Measurements from ENCODE around the gene SLC39A6.
"Not testable (repeated sequence)": the region's sequence is repeated elsewhere in the genome, so short reads cannot be mapped to it uniquely, and the experiment has no call there.

The SLC39A6 gene

GRCh38 chr18:36107477-36107876 is 21.7 kb downstream of the SLC39A6 start:
- Histone ChIP-seq H3K27ac (ENCODE audit: low read depth, low read length) (no peak overlapping the region), H3K4me1 (ENCODE audit: control insufficient read depth in 5 of 5, insufficient read depth in 5 of 5, low read length in 5 of 5) (peaks cover 0 to 2% (median 0%) of the 10 kb centered on the region in 5 donors), H3K27me3 (ENCODE audit: control insufficient read depth in 5 of 5, insufficient read depth in 4 of 5, low read length in 5 of 5) (no peaks in the 10 kb centered on the region)

DNA sequence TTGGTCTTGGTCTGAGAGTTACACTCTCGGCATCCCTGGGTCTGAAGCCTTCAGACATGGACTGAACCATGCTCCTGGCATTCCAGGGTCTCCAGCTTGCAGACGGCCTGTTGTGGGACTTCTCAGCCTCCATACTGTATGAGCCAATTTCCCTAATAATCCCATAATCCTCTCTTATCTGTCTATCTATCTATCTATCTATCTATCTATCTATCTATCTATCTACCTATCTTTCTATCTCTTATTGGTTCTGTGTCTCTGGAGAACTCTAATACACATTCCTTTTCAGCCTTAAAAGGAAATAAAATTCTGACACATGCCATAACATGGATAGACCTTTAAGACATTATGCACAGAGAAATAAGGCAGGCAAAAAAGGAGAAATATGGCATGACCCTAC is 24.4 kb downstream of the SLC39A6 start:
- H3K4me3 ChIP-seq (ENCODE audit: low read depth in 1 of 5, low read length in 5 of 5): no peak overlapping the region
- peaks cover 0 to 9% (median 8%) of the 10 kb centered on the region in 5 donors for H3K9me3 ChIP-seq (ENCODE audit: control insufficient read depth in 5 of 5, low read length in 5 of 5)
- H3K9ac ChIP-seq (ENCODE audit: low read length in 5 of 5): no peak overlapping the region
- H3K4me1 ChIP-seq (ENCODE audit: control insufficient read depth in 5 of 5, insufficient read depth in 5 of 5, low read length in 5 of 5): no peaks in the 10 kb centered on the region
- H3K36me3 ChIP-seq (ENCODE audit: control insufficient read depth in 5 of 5, insufficient read depth in 5 of 5, low read length in 5 of 5): peaks cover 0 to 13% (median 5%) of the 10 kb centered on the region in 5 donors
- peaks cover 0 to 2% (median 0%) of the 10 kb centered on the region in 5 donors for H3K27me3 ChIP-seq (ENCODE audit: control insufficient read depth in 5 of 5, insufficient read depth in 4 of 5, low read length in 5 of 5)
- H3K27ac ChIP-seq (ENCODE audit: low read depth, low read length): no peak overlapping the region

More at GRCh38 chr18:36107477-36107876, 21.7 kb downstream of the SLC39A6 start:
- peaks cover 0 to under 1% (median 0%) of the 10 kb centered on the region in 5 donors for H3K9me3 ChIP-seq (ENCODE audit: control insufficient read depth in 5 of 5, low read length in 5 of 5)
- peaks cover 19 to 35% (median 21%) of the 10 kb centered on the region in 5 donors for H3K36me3 ChIP-seq (ENCODE audit: control insufficient read depth in 5 of 5, insufficient read depth in 5 of 5, low read length in 5 of 5)
- no peak overlapping the region for H3K9ac ChIP-seq (ENCODE audit: low read length in 5 of 5)
- no peak overlapping the region for H3K4me3 ChIP-seq (ENCODE audit: low read depth in 1 of 5, low read length in 5 of 5)

GRCh38 chr18:36101943-36102342 is 27.2 kb downstream of the SLC39A6 start:
- H3K4me3 ChIP-seq (ENCODE audit: low read depth in 1 of 5, low read length in 5 of 5): no peak overlapping the region
- H3K36me3 ChIP-seq (ENCODE audit: control insufficient read depth in 5 of 5, insufficient read depth in 5 of 5, low read length in 5 of 5): no peaks in the 10 kb centered on the region
- H3K9me3 ChIP-seq (ENCODE audit: control insufficient read depth in 5 of 5, low read length in 5 of 5): peaks cover 0 to 9% (median 8%) of the 10 kb centered on the region in 5 donors
- H3K4me1 ChIP-seq (ENCODE audit: control insufficient read depth in 5 of 5, insufficient read depth in 5 of 5, low read length in 5 of 5): no peaks in the 10 kb centered on the region
- no peak overlapping the region for H3K9ac ChIP-seq (ENCODE audit: low read length in 5 of 5)
- peaks cover 0 to 2% (median 0%) of the 10 kb centered on the region in 5 donors for H3K27me3 ChIP-seq (ENCODE audit: control insufficient read depth in 5 of 5, insufficient read depth in 4 of 5, low read length in 5 of 5)
- no peak overlapping the region for H3K27ac ChIP-seq (ENCODE audit: low read depth, low read length)

DNA sequence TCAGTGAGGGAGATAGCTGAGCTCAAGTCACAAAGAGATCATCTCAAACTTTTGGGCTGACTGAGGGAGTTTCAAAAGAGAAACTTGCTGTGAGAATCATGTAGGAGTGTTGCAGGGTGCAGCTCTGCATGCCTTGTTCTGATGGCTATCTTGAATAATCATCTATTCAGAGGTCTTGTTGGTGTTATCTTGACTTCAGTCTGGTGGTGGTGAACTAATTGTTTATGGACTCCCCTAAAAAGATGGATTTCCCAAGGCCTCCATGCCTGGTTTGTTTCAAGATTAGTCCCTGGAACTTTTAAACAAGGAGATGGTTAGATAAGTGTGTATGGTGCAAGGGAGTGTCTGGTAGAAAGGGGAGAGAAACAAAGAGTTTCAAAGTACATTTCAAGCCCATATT is 29.8 kb downstream of the SLC39A6 start:
- no peak overlapping the region for H3K4me3 ChIP-seq (ENCODE audit: low read depth in 1 of 5, low read length in 5 of 5)
- no peaks in the 10 kb centered on the region for H3K4me1 ChIP-seq (ENCODE audit: control insufficient read depth in 5 of 5, insufficient read depth in 5 of 5, low read length in 5 of 5)
- no peaks in the 10 kb centered on the region for H3K36me3 ChIP-seq (ENCODE audit: control insufficient read depth in 5 of 5, insufficient read depth in 5 of 5, low read length in 5 of 5)
- no peak overlapping the region for H3K27ac ChIP-seq (ENCODE audit: low read depth, low read length)
- H3K9me3 ChIP-seq (ENCODE audit: control insufficient read depth in 5 of 5, low read length in 5 of 5): peaks cover 0 to 9% (median 8%) of the 10 kb centered on the region in 5 donors
- H3K27me3 ChIP-seq (ENCODE audit: control insufficient read depth in 5 of 5, insufficient read depth in 4 of 5, low read length in 5 of 5): peaks cover 0 to 2% (median 0%) of the 10 kb centered on the region in 5 donors
- H3K9ac ChIP-seq (ENCODE audit: low read length in 5 of 5): no peak overlapping the region

GRCh38 chr18:36096955-36097354 is 32.2 kb downstream of the SLC39A6 start:
- Histone ChIP-seq H3K4me1 (ENCODE audit: control insufficient read depth in 5 of 5, insufficient read depth in 5 of 5, low read length in 5 of 5) (no peaks in the 10 kb centered on the region), H3K36me3 (ENCODE audit: control insufficient read depth in 5 of 5, insufficient read depth in 5 of 5, low read length in 5 of 5) (no peaks in the 10 kb centered on the region), H3K9ac (ENCODE audit: low read length in 5 of 5) (no peak overlapping the region), H3K4me3 (ENCODE audit: low read depth in 1 of 5, low read length in 5 of 5) (no peak overlapping the region), H3K9me3 (ENCODE audit: control insufficient read depth in 5 of 5, low read length in 5 of 5) (peaks cover 0 to 6% (median 3%) of the 10 kb centered on the region in 5 donors), H3K27ac (ENCODE audit: low read depth, low read length) (no peak overlapping the region), H3K27me3 (ENCODE audit: control insufficient read depth in 5 of 5, insufficient read depth in 4 of 5, low read length in 5 of 5) (peaks cover 0 to 1% (median 0%) of the 10 kb centered on the region in 5 donors)

DNA sequence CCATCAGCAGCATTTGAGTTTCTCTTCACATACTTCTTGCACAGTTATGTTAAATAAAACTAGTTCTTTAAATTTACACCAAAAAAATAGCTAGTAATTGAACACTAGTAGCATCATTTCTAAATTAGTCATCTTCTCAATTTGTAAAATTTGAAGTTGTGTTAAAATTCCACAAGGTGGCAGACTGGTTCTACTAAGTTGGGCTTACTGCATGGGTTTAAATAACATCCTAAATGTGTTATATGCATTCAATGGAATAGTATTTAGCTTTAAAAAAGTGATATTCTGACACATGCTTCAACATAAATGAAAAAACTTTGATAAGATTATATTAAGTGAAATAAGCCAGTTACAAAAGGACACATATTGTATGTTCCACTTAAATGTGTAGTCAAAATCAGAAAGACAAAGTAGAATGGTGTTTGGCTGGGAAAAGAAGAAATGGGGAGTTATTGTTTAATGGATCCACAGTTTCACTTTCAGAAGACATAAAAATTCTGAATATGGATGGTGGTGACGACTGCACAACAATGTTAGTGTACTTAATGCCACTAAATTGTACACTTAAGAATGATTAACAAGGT is 33.1 kb downstream of the SLC39A6 start:
- H3K4me3 ChIP-seq (ENCODE audit: low read depth in 1 of 5, low read length in 5 of 5): no peak overlapping the region
- no peaks in the 10 kb centered on the region for H3K27me3 ChIP-seq (ENCODE audit: control insufficient read depth in 5 of 5, insufficient read depth in 4 of 5, low read length in 5 of 5)
- no peak overlapping the region for H3K27ac ChIP-seq (ENCODE audit: low read depth, low read length)
- H3K36me3 ChIP-seq (ENCODE audit: control insufficient read depth in 5 of 5, insufficient read depth in 5 of 5, low read length in 5 of 5): no peaks in the 10 kb centered on the region
- no peaks in the 10 kb centered on the region for H3K9me3 ChIP-seq (ENCODE audit: control insufficient read depth in 5 of 5, low read length in 5 of 5)
- H3K4me1 ChIP-seq (ENCODE audit: control insufficient read depth in 5 of 5, insufficient read depth in 5 of 5, low read length in 5 of 5): no peaks in the 10 kb centered on the region
- H3K9ac ChIP-seq (ENCODE audit: low read length in 5 of 5): no peak overlapping the region

GRCh38 chr18:36094431-36094830 is 34.7 kb downstream of the SLC39A6 start:
- Histone ChIP-seq H3K9ac (ENCODE audit: low read length in 5 of 5) (no peak overlapping the region), H3K9me3 (ENCODE audit: control insufficient read depth in 5 of 5, low read length in 5 of 5) (no peaks in the 10 kb centered on the region), H3K4me3 (ENCODE audit: low read depth in 1 of 5, low read length in 5 of 5) (no peak overlapping the region), H3K36me3 (ENCODE audit: control insufficient read depth in 5 of 5, insufficient read depth in 5 of 5, low read length in 5 of 5) (no peaks in the 10 kb centered on the region), H3K4me1 (ENCODE audit: control insufficient read depth in 5 of 5, insufficient read depth in 5 of 5, low read length in 5 of 5) (no peaks in the 10 kb centered on the region), H3K27me3 (ENCODE audit: control insufficient read depth in 5 of 5, insufficient read depth in 4 of 5, low read length in 5 of 5) (no peaks in the 10 kb centered on the region), H3K27ac (ENCODE audit: low read depth, low read length) (no peak overlapping the region)

DNA sequence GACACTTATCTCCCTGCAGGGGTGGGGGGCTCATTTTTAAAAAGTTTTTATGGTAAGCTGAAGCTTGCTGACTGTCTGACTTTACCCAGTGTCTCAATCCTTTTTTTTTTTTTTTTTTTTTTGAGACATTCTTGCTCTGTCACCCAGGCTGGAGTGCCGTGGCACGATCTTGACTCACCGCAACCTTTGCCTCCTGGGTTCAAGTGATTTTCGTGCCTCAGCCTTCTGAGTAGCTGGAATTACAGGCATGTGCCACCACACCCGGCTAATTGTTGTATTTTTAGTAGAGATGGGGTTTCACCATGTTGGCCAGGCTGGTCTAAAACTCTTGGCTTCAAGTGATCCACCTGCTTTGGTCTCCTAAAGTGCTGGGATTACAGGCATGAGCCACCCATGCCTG is 37.0 kb downstream of the SLC39A6 start:
- H3K27me3 ChIP-seq (ENCODE audit: control insufficient read depth in 5 of 5, insufficient read depth in 4 of 5, low read length in 5 of 5); H3K9ac ChIP-seq (ENCODE audit: low read length in 5 of 5); H3K36me3 ChIP-seq (ENCODE audit: control insufficient read depth in 5 of 5, insufficient read depth in 5 of 5, low read length in 5 of 5); H3K4me1 ChIP-seq (ENCODE audit: control insufficient read depth in 5 of 5, insufficient read depth in 5 of 5, low read length in 5 of 5); H3K9me3 ChIP-seq (ENCODE audit: control insufficient read depth in 5 of 5, low read length in 5 of 5); H3K4me3 ChIP-seq (ENCODE audit: low read depth in 1 of 5, low read length in 5 of 5); H3K27ac ChIP-seq (ENCODE audit: low read depth, low read length): not testable (repeated sequence)

DNA sequence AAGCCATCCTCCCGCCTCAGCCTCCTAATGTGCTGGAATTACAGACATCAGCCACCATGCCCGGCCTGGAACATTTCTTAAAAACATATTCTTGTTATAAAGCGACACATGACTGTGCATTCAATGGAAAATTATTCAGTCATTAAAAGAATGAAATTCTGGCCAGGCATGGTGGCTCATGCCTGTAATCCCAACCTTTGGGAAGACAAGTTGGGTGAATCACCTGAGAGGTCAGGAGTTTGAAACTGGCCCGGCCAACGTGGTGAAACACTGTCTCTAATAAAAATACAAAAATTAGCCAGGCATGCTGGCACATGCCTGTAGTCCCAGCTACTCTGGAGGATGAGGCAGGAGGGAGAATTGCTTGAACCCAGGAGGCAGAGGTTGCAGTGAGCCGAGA is 40.1 kb downstream of the SLC39A6 start:
- H3K4me3 ChIP-seq (ENCODE audit: low read depth in 1 of 5, low read length in 5 of 5): no peak overlapping the region
- H3K9ac ChIP-seq (ENCODE audit: low read length in 5 of 5): no peak overlapping the region
- H3K27me3 ChIP-seq (ENCODE audit: control insufficient read depth in 5 of 5, insufficient read depth in 4 of 5, low read length in 5 of 5): no peaks in the 10 kb centered on the region
- no peaks in the 10 kb centered on the region for H3K36me3 ChIP-seq (ENCODE audit: control insufficient read depth in 5 of 5, insufficient read depth in 5 of 5, low read length in 5 of 5)
- H3K4me1 ChIP-seq (ENCODE audit: control insufficient read depth in 5 of 5, insufficient read depth in 5 of 5, low read length in 5 of 5): peaks cover 0 to 6% (median 3%) of the 10 kb centered on the region in 5 donors
- H3K9me3 ChIP-seq (ENCODE audit: control insufficient read depth in 5 of 5, low read length in 5 of 5): no peaks in the 10 kb centered on the region
- no peak overlapping the region for H3K27ac ChIP-seq (ENCODE audit: low read depth, low read length)

GRCh38 chr18:36088256-36088655 is 40.9 kb downstream of the SLC39A6 start:
- no peaks in the 10 kb centered on the region for H3K9me3 ChIP-seq (ENCODE audit: control insufficient read depth in 5 of 5, low read length in 5 of 5)
- no peak overlapping the region for H3K9ac ChIP-seq (ENCODE audit: low read length in 5 of 5)
- H3K4me1 ChIP-seq (ENCODE audit: control insufficient read depth in 5 of 5, insufficient read depth in 5 of 5, low read length in 5 of 5): peaks cover 0 to 6% (median 3%) of the 10 kb centered on the region in 5 donors
- H3K27ac ChIP-seq (ENCODE audit: low read depth, low read length): no peak overlapping the region
- H3K36me3 ChIP-seq (ENCODE audit: control insufficient read depth in 5 of 5, insufficient read depth in 5 of 5, low read length in 5 of 5): no peaks in the 10 kb centered on the region
- no peaks in the 10 kb centered on the region for H3K27me3 ChIP-seq (ENCODE audit: control insufficient read depth in 5 of 5, insufficient read depth in 4 of 5, low read length in 5 of 5)
- H3K4me3 ChIP-seq (ENCODE audit: low read depth in 1 of 5, low read length in 5 of 5): no peak overlapping the region
